ENCODE data around the gene MGA. TPM values are rescaled to one million over a fixed set of nuclear protein-coding genes. Genes with fewer than 3 reads are reported as not detected.

The MGA gene
- polyA plus RNA-seq, 4 donors, result 31.7 to 35.2 (median 33.2) TPM

DNA sequence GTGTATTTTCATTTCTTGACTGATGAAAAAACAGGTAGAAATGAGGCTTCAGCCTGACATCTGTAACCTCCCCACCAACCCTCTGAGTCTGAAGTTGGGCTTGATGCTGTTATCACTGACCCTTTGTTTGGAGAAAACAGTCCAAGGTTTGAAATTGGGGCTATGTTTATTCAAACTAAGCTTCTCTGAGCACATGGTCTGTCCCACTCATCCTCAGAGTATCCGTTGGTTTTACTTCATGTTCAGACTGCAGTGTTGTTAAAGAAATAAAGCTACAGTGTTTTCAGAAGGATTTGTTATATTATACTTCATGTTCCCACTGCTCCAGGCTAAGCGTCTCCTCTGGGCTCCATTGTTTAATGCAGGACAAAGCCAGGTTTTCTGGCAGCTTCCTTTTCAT is 120.1 kb downstream of the MGA start:
- no peak for DNase-seq (ENCODE audit: low read depth in 4 of 4, low spot score in 3 of 4)

DNA sequence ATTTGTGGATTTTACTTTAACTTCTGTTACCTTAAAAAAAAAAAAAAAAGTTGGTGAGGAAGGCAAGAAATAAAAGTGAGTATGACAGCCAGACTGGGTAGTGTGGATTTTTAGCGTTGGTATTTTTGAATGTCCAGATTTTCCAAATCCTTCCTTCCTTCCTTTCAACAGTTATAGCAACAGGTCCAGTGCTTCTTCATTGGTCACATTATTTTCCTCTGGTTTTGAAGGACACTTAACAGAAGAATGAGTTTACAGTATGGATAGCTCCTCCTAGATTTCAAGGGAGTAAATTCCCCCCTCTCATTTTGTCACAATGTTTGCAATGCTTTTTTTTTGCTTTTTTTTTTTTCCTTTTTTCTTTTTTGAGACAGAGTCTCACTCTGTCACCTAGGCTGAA is 120.5 kb downstream of the MGA start:
- no peak for DNase-seq (ENCODE audit: low read depth in 4 of 4, low spot score in 3 of 4)

- no peak for DNase-seq (ENCODE audit: low read depth in 4 of 4, low spot score in 3 of 4)
These were observed 122.4 kb downstream of the MGA start for GRCh38 chr15:41782371-41783282.

- DNase-seq (ENCODE audit: low read depth in 4 of 4, low spot score in 3 of 4), result no peak
These were observed 123.1 kb downstream of the MGA start for GRCh38 chr15:41783296-41783695.

DNA sequence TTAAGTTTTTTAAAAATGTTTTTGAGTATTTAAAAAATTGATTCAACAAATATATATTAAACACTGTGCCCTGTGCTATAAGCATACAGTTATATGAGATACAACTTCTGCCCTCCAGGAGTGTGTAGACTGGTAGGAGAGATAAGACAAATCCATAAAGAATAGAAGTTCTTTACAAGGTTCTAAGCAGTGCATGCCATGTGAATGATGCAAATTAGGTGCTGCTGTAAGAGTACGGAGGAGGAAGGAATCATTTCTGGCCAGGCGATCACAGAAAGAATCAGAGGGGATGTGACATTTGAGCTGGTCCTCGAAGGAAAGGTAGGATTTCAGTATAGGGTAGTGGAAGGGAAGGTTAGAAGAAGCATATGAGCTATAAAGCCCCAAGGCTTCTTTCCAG is 128.1 kb downstream of the MGA start:
- no peak for DNase-seq (ENCODE audit: low read depth in 4 of 4, low spot score in 3 of 4)

- no peak for DNase-seq (ENCODE audit: low read depth in 4 of 4, low spot score in 3 of 4)
These were observed 129.0 kb downstream of the MGA start for GRCh38 chr15:41789236-41789635.

- DNase-seq (ENCODE audit: low read depth in 4 of 4, low spot score in 3 of 4), result no peak
These were observed 129.5 kb downstream of the MGA start for GRCh38 chr15:41789662-41790061.

GRCh38 chr15:41790169-41790568 is 130.0 kb downstream of the MGA start:
- no peak for DNase-seq (ENCODE audit: low read depth in 4 of 4, low spot score in 3 of 4)

GRCh38 chr15:41790756-41791546 is 130.7 kb downstream of the MGA start:
- DNase-seq (ENCODE audit: low read depth in 4 of 4, low spot score in 3 of 4), result no peak

GRCh38 chr15:41791547-41791937 is 131.3 kb downstream of the MGA start:
- DNase-seq (ENCODE audit: low read depth in 4 of 4, low spot score in 3 of 4), result no peak

DNA sequence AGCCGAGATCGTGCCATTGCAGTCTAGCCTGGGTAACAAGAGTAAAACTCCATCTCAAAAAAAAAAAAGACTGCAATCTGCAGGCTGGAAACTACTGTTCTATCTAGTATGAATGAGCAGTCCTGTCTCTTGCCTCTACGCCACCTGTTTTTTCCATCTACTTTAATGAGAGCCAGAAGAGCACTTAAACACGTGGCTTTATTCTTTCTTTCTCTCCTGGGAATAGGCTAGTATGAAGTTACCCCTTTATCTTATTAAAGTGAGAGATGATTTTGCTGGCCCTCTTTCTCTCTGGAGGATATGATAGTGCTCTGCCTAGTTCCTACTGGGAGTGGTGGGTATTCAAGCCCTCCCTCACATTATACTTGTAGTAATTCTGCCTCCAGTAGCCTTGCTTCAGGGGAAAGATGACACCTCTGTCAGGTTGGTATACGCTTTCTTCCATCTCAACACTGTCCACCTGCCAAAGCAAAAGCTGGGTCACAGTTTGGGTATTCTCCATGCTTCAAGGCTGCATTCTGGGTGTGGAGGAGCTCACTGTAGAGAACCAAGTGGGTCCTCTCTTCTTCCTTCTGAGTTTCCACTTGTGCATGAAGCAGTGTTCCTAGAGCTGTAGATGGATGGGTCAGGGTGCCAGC is 131.9 kb downstream of the MGA start:
- no peak for DNase-seq (ENCODE audit: low read depth in 4 of 4, low spot score in 3 of 4)

DNA sequence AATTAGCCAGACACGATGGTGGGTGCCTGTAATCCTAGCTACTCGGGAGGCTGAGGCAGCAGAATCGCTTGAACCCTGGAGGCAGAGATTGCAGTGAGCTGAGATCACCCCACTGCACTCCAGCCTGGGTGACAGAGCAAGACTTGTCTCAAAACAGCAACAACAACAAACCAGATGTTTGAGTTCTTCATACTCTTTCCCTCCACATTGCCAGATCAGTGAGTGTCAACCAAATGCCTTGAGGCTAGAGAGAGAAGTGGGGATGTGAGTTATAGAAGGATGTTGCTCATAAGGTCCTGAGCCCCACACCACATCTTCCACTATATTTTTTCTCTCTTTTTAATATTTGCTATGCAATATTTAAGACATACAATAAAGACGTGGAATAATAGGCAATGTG is 133.9 kb downstream of the MGA start:
- DNase-seq (ENCODE audit: low read depth in 4 of 4, low spot score in 3 of 4), result no peak

- peak in 1 of 4 donors; percentile 39 for DNase-seq (ENCODE audit: low read depth in 4 of 4, low spot score in 3 of 4)
These were observed 136.0 kb downstream of the MGA start for GRCh38 chr15:41795996-41796856.

GRCh38 chr15:41797201-41797944 is 137.2 kb downstream of the MGA start:
- no peak for DNase-seq (ENCODE audit: low read depth in 4 of 4, low spot score in 3 of 4)

GRCh38 chr15:41798607-41799487 is 138.6 kb downstream of the MGA start:
- DNase-seq (ENCODE audit: low read depth in 4 of 4, low spot score in 3 of 4), result no peak

DNA sequence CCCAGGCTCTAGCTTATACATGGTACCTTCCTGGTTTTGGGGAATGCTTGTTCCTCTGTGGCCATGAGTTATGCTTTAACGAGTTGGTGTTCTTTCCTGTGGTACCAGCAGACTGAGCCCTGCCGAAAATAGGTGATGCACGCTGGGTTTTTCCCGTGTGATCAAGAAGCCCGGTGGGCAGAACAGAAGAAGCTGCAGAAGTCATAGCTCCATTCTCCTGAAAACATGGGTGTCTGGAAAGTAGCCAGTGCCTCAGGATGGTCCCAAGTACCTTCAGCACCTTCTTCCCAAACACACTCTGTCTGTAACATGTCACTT is 139.2 kb downstream of the MGA start:
- DNase-seq (ENCODE audit: low read depth in 4 of 4, low spot score in 3 of 4), result no peak

- DNase-seq (ENCODE audit: low read depth in 4 of 4, low spot score in 3 of 4), result no peak
These were observed 141.0 kb downstream of the MGA start for GRCh38 chr15:41801185-41801584.

DNA sequence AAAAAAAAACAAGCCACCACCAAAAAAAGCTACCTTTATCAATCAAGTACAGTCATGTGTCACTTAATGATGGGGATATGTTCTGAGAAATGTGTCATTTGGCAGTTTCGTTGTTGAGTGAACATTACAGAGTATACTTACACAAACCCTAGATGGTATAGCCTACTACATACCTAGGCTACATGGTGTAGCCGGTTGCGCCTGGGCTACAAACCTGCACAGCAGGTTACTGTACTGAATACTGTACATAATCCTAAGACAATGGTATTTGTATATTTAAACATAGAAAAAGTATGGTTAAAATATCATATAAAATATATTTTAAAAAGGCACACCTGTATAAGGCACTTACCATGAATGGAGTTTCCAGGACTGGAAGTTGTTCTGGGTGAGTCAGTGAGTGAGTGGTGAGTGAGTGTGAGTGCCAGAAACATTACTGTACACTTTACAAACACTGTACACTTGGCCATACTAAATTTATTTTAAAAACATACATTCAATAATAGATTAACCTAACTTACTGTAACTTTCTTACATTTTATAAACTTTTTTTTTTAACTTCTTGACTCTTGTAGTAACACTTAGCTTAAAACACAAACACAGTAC is 141.7 kb downstream of the MGA start:
- no peak for DNase-seq (ENCODE audit: low read depth in 4 of 4, low spot score in 3 of 4)

All from right renal pelvis (tissue), 4 donors.